Measurements from ENCODE around the gene UXS1.

- TF ChIP-seq POLR2A (IDR thresholded peaks at IDR 0.05) (no peak), CTCF (IDR thresholded peaks at IDR 0.05) (no peak)
Measured at GRCh38 chr2:106144621-106145331, 49.3 kb downstream of the UXS1 start.
